Urinary bladder (tissue), 4 donors: ENCODE measurements around the gene IFNAR1. TPM values are rescaled to one million over a fixed set of nuclear protein-coding genes. Genes with fewer than 3 reads are reported as not detected.
"Not testable (repeated sequence)": the region's sequence is repeated elsewhere in the genome, so short reads cannot be mapped to it uniquely, and the experiment has no call there.

ENCODE experiments used
- DNase-seq: peaks from one replicate; pipeline ENCODE4 v3.0.0-alpha.2; 2015; ENCODE audit errors: extremely low spot score
- H3K27ac ChIP-seq: one replicate; pipeline ENCODE4 v1.5.1; 2013; ENCODE audit warnings: low read depth, mild to moderate bottlenecking, moderate library complexity
- H3K36me3 ChIP-seq: one replicate; pipeline ENCODE4 v1.6.1; 2013; ENCODE audit warnings: mild to moderate bottlenecking, moderate library complexity; ENCODE audit not compliant: insufficient read depth
- H3K4me1 ChIP-seq: one replicate; pipeline ENCODE4 v1.6.1; 2013; ENCODE audit warnings: mild to moderate bottlenecking, moderate library complexity; ENCODE audit not compliant: insufficient read depth
- H3K4me3 ChIP-seq: one replicate; pipeline ENCODE4 v1.5.1; 2013; ENCODE audit warnings: low read depth, low read length
- WGBS: extraction: QIAGEN DNeasy Blood & Tissue Kit; methylation state at CpG from one replicate; pipeline ENCODE4 v1.1.7; 2013; 5-methylcytosine and 5-hydroxymethylcytosine counted together
- polyA plus RNA-seq: library from polyadenylated mRNA; stranded (reverse); fragments of 200-250 nt; gene quantifications from one replicate; pipeline ENCODE4 v1.2.3, GENCODE V29; 2013
- total RNA-seq: library from RNA; depleted of rRNA; stranded (reverse); fragments of >200 nt; gene quantifications from one replicate; pipeline ENCODE4 v1.2.3, GENCODE V29; 2014
- donor health status: healthy with polysubstance abuse.
- donor health status: healthy.

Gene IFNAR1
- total and polyA plus RNA-seq, 2 donors = 31.6 to 41.7 TPM

DNA sequence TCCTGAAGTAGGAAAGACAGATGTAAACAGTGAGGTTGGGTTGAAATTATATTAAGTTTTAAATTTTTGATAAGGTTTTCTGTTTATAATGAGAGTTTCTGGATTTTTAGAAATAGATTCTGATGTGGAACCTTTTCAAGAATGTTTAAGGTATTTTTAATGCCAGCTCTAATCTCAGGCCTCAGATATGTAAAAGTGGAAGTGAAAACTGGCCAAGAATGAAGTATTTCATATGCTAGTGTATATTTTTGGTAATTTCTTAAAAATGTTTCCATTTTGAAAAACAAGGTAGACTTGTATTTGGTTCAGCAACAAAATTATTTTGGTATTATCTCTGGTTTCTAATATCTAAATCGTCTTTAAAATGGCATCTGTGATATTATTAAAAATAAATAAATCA is 14.4 kb downstream of the IFNAR1 start:
- Histone ChIP-seq H3K27ac (peak overlapping the region; percentile 38), H3K4me1 (no peaks in the 10 kb centered on the region), H3K36me3 (peaks cover 2% of the 10 kb centered on the region), H3K4me3 (no peak overlapping the region)
- 91% methylated on average over 1 of the region's 1 CpG for WGBS
- DNase-seq = no peak

DNA sequence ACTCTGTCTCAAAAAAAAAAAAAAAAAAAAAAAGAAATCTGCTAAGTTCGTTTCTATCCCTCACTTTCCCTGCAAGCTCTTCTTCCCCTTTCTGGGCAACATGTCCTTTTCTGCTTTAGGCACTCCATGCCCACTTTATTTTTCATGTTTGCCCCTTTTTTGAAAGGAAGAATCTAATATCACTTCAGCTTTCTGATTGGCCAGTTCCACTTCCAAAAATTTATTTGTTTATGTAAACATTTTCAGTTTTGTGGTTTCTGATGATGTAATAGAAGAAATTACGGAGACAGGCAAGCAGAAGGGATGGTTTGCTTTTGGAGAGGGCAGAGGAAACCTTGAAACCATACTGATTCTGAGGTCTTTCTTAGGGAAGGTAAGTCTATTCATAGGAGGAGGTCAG is 15.1 kb downstream of the IFNAR1 start:
- Histone ChIP-seq H3K4me1 (no peaks in the 10 kb centered on the region), H3K36me3 (peaks cover 2% of the 10 kb centered on the region), H3K27ac (peak overlapping the region; percentile 10), H3K4me3 (no peak overlapping the region)
- DNase-seq = no peak
- 43% methylated on average over 2 of the region's 2 CpGs for WGBS

DNA sequence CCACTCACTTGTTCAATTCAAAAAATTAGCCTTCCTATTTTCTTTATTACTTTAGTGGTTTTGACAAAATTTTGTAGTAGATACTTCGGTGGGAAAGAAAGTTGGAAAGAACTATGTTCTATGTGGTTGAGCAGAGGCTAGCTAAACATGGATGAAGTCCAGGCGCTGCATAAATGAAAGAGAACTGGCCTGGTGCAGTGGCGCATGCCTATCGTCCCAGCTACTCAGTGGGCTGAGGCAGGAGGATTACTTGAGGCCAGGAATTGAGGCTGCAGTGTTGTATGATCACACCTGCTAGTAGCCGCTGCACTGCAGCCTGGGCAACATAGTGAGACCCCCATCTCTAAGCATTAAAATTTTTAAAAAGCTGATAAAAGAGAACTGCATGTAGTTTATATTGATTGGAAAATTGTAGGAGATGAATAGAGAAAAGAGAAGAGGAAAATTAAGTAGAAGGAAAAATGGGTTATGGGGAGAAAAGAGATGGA is 21.0 kb downstream of the IFNAR1 start:
- DNase-seq = no peak
- 94% methylated on average over 5 of the region's 5 CpGs for WGBS
- no peak overlapping the region for H3K4me3 ChIP-seq
- no peak overlapping the region for H3K27ac ChIP-seq
- peaks cover 4% of the 10 kb centered on the region for H3K36me3 ChIP-seq
- no peaks in the 10 kb centered on the region for H3K4me1 ChIP-seq

DNA sequence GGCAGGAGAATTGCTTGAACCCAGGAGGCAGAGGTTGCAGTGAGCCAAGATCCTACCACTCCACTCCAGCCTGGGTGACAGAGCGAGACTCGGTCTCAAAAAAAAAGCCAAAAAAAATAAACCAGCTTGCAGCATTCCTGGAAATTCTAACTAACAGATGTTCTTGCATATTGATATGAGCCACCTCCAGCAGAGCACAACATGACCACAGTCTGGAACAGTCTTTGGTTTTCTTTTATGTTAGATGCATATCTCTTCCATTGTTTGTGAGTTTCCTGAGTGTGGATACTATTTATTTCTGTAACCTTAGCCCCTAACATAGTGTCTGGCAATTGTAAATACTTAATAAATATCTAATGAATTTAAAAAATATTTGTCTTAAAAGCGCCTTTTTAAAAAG is 23.9 kb downstream of the IFNAR1 start:
- Histone ChIP-seq H3K4me1 (no peaks in the 10 kb centered on the region), H3K36me3 (peaks cover 2% of the 10 kb centered on the region), H3K27ac (no peak overlapping the region), H3K4me3 (no peak overlapping the region)
- DNase-seq = no peak
- 94% methylated on average over 3 of the region's 3 CpGs for WGBS

DNA sequence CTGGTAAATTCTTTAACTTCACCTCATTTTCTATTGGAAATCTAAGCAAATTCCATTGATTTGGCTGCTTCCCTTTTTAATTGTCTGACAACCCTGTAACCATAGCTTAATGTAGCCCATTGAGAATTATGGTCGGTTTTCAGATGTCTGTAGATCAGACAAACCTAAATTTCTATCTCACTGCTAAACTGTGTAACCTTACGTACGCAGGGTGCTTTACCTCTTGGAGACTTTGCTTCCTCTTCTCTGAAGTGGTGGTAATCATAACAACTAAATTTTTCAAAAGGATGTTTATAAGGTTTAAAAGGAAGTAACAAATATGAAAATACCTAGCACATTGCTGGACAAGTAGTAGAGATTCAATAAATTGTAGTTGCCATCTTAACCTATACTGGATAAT is 25.9 kb downstream of the IFNAR1 start:
- DNase-seq = no peak
- Histone ChIP-seq H3K27ac (no peak overlapping the region), H3K4me3 (no peak overlapping the region), H3K4me1 (no peaks in the 10 kb centered on the region), H3K36me3 (peaks cover 2% of the 10 kb centered on the region)
- 94% methylated on average over 3 of the region's 3 CpGs for WGBS

GRCh38 chr21:33355355-33355754 is 30.6 kb downstream of the IFNAR1 start:
- DNase-seq = no peak

DNA sequence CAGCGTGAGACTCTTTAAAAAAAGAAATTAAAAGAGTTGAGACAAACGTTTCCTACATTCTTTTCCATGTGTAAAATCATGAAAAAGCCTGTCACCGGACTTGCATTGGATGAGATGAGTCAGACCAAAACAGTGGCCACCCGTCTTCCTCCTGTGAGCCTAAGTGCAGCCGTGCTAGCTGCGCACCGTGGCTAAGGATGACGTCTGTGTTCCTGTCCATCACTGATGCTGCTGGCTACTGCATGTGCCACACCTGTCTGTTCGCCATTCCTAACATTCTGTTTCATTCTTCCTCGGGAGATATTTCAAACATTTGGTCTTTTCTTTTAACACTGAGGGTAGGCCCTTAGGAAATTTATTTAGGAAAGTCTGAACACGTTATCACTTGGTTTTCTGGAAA is 31.2 kb downstream of the IFNAR1 start:
- no peak for DNase-seq
- peaks cover 3% of the 10 kb centered on the region for H3K4me1 ChIP-seq
- no peak overlapping the region for H3K4me3 ChIP-seq
- no peaks in the 10 kb centered on the region for H3K36me3 ChIP-seq
- 89% methylated on average over 11 of the region's 11 CpGs for WGBS
- H3K27ac ChIP-seq = no peak overlapping the region

More at GRCh38 chr21:33355355-33355754, 30.6 kb downstream of the IFNAR1 start:
- WGBS = 89% methylated on average over 6 of the region's 6 CpGs
- Histone ChIP-seq H3K36me3 (no peaks in the 10 kb centered on the region), H3K4me1 (no peaks in the 10 kb centered on the region), H3K27ac (no peak overlapping the region), H3K4me3 (no peak overlapping the region)

DNA sequence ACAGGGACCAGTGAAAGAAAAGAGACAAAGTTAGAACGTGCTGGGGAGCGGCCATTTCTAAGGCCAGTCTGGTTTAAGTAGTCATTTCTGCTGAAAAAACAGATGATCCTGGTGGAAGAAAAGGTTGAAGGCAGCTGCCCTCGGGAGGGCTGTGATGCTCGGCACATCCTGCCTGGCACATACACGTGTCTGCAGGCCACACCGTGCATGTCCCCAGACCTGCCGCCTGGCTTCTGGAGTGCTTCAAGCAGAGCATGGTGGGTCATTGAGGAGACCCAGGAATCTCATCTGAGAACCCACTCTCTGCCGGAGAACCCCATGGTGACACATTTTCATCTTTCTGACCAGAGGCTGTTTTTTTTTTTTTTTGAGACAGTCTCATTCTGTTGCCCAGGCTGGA is 32.4 kb downstream of the IFNAR1 start:
- H3K4me3 ChIP-seq = no peak overlapping the region
- peaks cover 3% of the 10 kb centered on the region for H3K4me1 ChIP-seq
- DNase-seq = no peak
- H3K27ac ChIP-seq = no peak overlapping the region
- no peaks in the 10 kb centered on the region for H3K36me3 ChIP-seq
- 85% methylated on average over 8 of the region's 8 CpGs for WGBS

DNA sequence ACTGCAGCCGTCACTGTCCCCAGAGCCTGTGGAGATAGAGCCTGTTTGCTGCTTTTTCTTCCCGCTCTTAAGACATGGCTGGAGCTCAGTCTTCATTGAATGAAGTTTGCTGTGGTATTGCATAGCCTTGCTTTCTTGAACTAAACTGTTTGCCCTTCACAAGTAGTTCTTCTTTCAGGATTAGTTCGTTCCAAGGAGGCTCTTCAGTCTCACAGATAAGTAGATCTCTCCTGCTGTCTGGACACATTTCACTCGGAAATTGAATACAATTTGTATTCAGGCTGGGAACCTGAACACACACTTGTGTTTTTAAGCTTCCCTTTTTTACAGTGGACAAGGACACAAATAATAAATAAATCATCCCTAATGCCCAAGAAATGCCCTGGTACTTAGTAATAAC is 34.7 kb downstream of the IFNAR1 start:
- peaks cover 3% of the 10 kb centered on the region for H3K4me1 ChIP-seq
- H3K36me3 ChIP-seq = no peaks in the 10 kb centered on the region
- H3K27ac ChIP-seq = no peak overlapping the region
- 80% methylated on average over 4 of the region's 4 CpGs for WGBS
- no peak overlapping the region for H3K4me3 ChIP-seq
- no peak for DNase-seq

DNA sequence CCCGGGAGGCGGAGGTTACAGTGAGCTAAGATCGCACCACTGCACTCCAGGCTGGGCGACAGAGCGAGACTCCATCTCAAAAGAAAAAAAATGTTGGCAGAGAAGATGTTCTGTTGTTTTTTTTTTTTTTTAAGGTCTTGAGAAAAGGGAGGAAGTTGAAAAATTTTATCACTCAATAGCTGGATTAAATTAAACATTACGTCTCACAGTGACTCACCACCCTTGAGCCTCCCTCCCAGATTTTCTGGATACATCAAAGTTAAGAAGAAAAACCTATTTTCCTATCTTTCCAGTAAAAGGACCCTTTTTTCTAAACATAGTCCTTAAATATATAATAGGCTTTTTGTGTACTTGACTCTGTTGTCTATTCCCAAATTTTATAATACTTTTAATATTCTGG is 35.5 kb downstream of the IFNAR1 start:
- Histone ChIP-seq H3K27ac (no peak overlapping the region), H3K36me3 (no peaks in the 10 kb centered on the region), H3K4me3 (no peak overlapping the region), H3K4me1 (peaks cover 3% of the 10 kb centered on the region)
- WGBS = 59% methylated on average over 6 of the region's 6 CpGs
- DNase-seq = no peak

DNA sequence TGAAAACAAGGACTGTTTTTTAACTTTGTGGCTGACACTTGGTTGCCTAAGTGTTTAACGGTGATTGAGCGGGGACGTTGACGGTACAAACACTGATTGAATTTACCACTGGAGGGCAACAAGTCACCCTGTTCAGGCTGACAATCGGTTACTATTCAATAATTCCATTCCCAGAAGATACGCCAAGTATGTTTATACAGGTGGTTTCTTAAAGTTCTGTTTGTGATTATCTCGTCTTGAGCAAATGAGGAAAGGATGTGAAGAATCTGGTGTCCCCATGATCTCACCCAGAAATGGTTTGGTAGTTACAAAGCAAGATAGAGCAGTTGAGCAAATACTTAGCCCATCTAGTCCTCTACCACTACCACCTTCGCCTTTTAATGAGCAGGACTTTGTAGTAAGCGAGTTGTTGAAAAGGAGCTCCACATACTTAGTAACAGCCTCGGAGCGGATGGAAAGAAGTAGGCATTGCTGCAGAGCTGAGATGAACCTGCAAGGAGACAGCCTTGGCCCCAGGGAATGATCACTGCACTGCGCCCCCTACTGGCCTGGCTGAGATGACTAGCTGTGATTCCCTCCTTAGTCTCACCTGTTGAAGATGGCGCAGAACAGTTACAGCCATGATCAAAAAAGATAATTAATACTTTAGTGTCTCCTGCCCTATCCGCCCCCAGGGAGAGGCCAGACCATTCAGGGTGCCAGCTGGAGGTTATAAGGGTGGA is 36.3 kb downstream of the IFNAR1 start:
- Histone ChIP-seq H3K4me1 (peaks cover 3% of the 10 kb centered on the region), H3K27ac (no peak overlapping the region), H3K4me3 (no peak overlapping the region), H3K36me3 (no peaks in the 10 kb centered on the region)
- DNase-seq = no peak
- 28% methylated on average over 14 of the region's 14 CpGs for WGBS

GRCh38 chr21:33362044-33362555 is 37.3 kb downstream of the IFNAR1 start:
- no peak overlapping the region for H3K4me3 ChIP-seq
- 40% methylated on average over 12 of the region's 12 CpGs for WGBS
- no peaks in the 10 kb centered on the region for H3K36me3 ChIP-seq
- peaks cover 3% of the 10 kb centered on the region for H3K4me1 ChIP-seq
- no peak overlapping the region for H3K27ac ChIP-seq
- DNase-seq = no peak

GRCh38 chr21:33363911-33364609 is 39.3 kb downstream of the IFNAR1 start:
- not testable (repeated sequence) for H3K27ac ChIP-seq, H3K4me1 ChIP-seq, H3K36me3 ChIP-seq, DNase-seq, H3K4me3 ChIP-seq
- 75% methylated on average over 10 of the region's 10 CpGs for whole genome bisulfite sequencing

GRCh38 chr21:33364830-33365229 is 40.1 kb downstream of the IFNAR1 start:
- H3K4me3 ChIP-seq = no peak overlapping the region
- H3K27ac ChIP-seq = no peak overlapping the region
- 85% methylated on average over 5 of the region's 5 CpGs for WGBS
- peaks cover 3% of the 10 kb centered on the region for H3K4me1 ChIP-seq
- DNase-seq = no peak
- H3K36me3 ChIP-seq = no peaks in the 10 kb centered on the region
